ENCODE data around the gene TMEM91. TPM values are rescaled to one million over a fixed set of nuclear protein-coding genes. Genes with fewer than 3 reads are reported as not detected.

The TMEM91 gene
- total and polyA plus RNA-seq, 2 donors (not counting 3 experiments of a cell fraction or from before 2014, with no cell fraction given) = 9.0 to 13.2 TPM

DNA sequence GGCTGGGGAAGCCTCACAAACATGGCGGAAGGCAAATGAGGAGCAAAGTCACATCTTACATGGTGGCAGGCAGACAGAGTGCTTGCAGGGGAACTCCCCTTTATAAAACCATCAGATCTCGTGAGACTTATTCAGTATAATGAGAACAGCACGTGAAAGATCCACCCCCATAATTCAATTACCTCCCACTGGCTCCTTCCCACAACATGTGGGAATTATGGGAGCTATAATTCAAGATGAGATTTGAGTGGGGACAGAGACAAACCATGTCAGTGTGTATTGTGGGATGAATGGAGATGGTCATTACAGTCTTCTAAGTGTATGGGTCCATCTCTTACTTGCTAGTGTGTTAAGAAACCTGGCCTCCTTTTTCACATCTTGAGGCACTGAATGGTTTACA lies 25.7 kb downstream of the TMEM91 start:
- Histone ChIP-seq H3K79me2 (ENCODE audit: control insufficient read depth, insufficient read depth, low read length) (peaks cover 6% of the 10 kb centered on the region), H3K36me3 (ENCODE audit: control insufficient read depth in 2 of 2, extremely low read depth in 1 of 2, insufficient read depth in 2 of 2, low read length in 2 of 2) (peaks cover 0 to 2% of the 10 kb centered on the region in 2 experiments), H3K9me3 (replicated peaks; ENCODE audit: control insufficient read depth, insufficient read depth, low read length) (no peaks in the 10 kb centered on the region), H3K4me1 (ENCODE audit: control insufficient read depth, extremely low read depth, insufficient read depth, low read length) (peaks cover 42% of the 10 kb centered on the region), H3K27ac (ENCODE audit: insufficient read depth, low read depth, low read length) (peak overlapping the region; percentile 68), H3K27me3 (ENCODE audit: control insufficient read depth in 2 of 2, insufficient read depth in 2 of 2, low read length in 2 of 2) (no peaks in the 10 kb centered on the region), H2AFZ (ENCODE audit: low read depth, low read length) (no peak overlapping the region), H3K9ac (replicated peaks; ENCODE audit: extremely low read depth, insufficient read depth, low read length) (no peak overlapping the region), H3K4me2 (ENCODE audit: insufficient read depth, low read length) (peak overlapping the region; percentile 53), H3K4me3 (replicated peaks in 1 of 3; ENCODE audit: insufficient read depth in 1 of 3, low read depth in 1 of 3, low read length in 3 of 3) (no peak overlapping the region), H4K20me1 (replicated peaks; ENCODE audit: control insufficient read depth, extremely low read depth, insufficient read depth, low read length) (no peaks in the 10 kb centered on the region), H3K9me1 (replicated peaks; ENCODE audit: control insufficient read depth, extremely low read depth, insufficient read depth, low read length) (no peaks in the 10 kb centered on the region)
- POLR2A ChIA-PET = interaction anchor here (1.0 kb wide), 1 partner anchor 77 kb away, joined by 4 read pairs; no protein-coding TSS in a partner anchor
- DNase-seq (ENCODE audit: low read depth, low spot score) = no peak
- dilution Hi-C loops (cut with MboI; ENCODE audit: extremely low pct_ligation_motif_present, low sequenced_read_pairs) (no loop called here), intact Hi-C loops (cut with micrococcal nuclease) (no loop called here)
- FAIRE-seq = peak; percentile 52
- TF ChIP-seq MYC (IDR thresholded peaks at IDR 0.05; ENCODE audit: low read depth, low read length) (no peak), POLR2AphosphoS5 (IDR thresholded peaks at IDR 0.05; ENCODE audit: insufficient read depth, low read depth, low read length) (no peak), CTCF (IDR thresholded peaks at IDR 0.05; ENCODE audit: extremely low read depth in 1 of 2, insufficient read depth in 1 of 2, low read depth in 1 of 2, low read length in 2 of 2) (no peak), FOS (IDR thresholded peaks at IDR 0.05; ENCODE audit: borderline replicate concordance, insufficient read depth, low read length) (no peak), GATA2 (IDR thresholded peaks at IDR 0.05; ENCODE audit: insufficient read depth, insufficient read length, low read depth, low read length) (no peak), POLR2A (IDR thresholded peaks at IDR 0.05; ENCODE audit: low read depth, low read length) (no peak), JUN (IDR thresholded peaks at IDR 0.05; ENCODE audit: borderline replicate concordance, insufficient read depth, insufficient read length, low read depth) (no peak), EZH2 (IDR thresholded peaks at IDR 0.05; ENCODE audit: borderline replicate concordance, low read depth, low read length, severe bottlenecking) (no peak)
- TF ChIP-seq, protein P1, sequence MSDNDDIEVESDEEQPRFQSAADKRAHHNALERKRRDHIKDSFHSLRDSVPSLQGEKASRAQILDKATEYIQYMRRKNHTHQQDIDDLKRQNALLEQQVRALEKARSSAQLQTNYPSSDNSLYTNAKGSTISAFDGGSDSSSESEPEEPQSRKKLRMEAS (IDR thresholded peaks at IDR 0.05; ENCODE audit: insufficient read depth, insufficient read length) = no peak
- no TSS peak for BruUV-seq (replicated peaks)
- CTCF ChIA-PET = interaction anchor here (1.1 to 1.7 kb wide), 4 partner anchors 34 to 51 kb away, joined by 4 read pairs; partner anchors contain the start of genes B9D2 and DMAC2
